Measurements from ENCODE around the gene IFNA8. TPM values are rescaled to one million over a fixed set of nuclear protein-coding genes. Genes with fewer than 3 reads are reported as not detected.

IFNA8 gene
- total RNA-seq, 6 experiments from 2014 or later: not detected

GRCh38 chr9:21413624-21414023, 4.7 kb downstream of the IFNA8 start:
- Mint-ChIP-seq H3K4me3 (no peak overlapping the region), H3K27ac (no peak overlapping the region), H3K9me3 (no peaks in the 10 kb centered on the region), H3K4me1 (ENCODE audit: low read depth) (peaks cover 11% of the 10 kb centered on the region), H3K36me3 (ENCODE audit: low read depth) (no peaks in the 10 kb centered on the region), H3K27me3 (ENCODE audit: insufficient read depth) (peaks cover 30% of the 10 kb centered on the region)
- no peak for DNase-seq
- TF ChIP-seq CTCF (IDR thresholded peaks at IDR 0.05): peak; percentile 51

GRCh38 chr9:21414220-21414940, 5.5 kb downstream of the IFNA8 start:
- Mint-ChIP-seq H3K27me3 (ENCODE audit: insufficient read depth) (peaks cover 25% of the 10 kb centered on the region), H3K4me3 (no peak overlapping the region), H3K9me3 (no peaks in the 10 kb centered on the region), H3K27ac (no peak overlapping the region), H3K4me1 (ENCODE audit: low read depth) (peaks cover 11% of the 10 kb centered on the region), H3K36me3 (ENCODE audit: low read depth) (no peaks in the 10 kb centered on the region)
- no peak for DNase-seq
- no peak for TF ChIP-seq CTCF (IDR thresholded peaks at IDR 0.05)

- TF ChIP-seq CTCF (IDR thresholded peaks at IDR 0.05): no peak
- Mint-ChIP-seq H3K36me3 (ENCODE audit: low read depth) (no peaks in the 10 kb centered on the region), H3K4me1 (ENCODE audit: low read depth) (peaks cover 17% of the 10 kb centered on the region), H3K27ac (no peak overlapping the region), H3K4me3 (no peak overlapping the region), H3K27me3 (ENCODE audit: insufficient read depth) (peaks cover 21% of the 10 kb centered on the region), H3K9me3 (no peaks in the 10 kb centered on the region)
- DNase-seq: no peak
Measured at GRCh38 chr9:21415493-21416267, 6.8 kb downstream of the IFNA8 start.

GRCh38 chr9:21428235-21428634, 19.3 kb downstream of the IFNA8 start:
- Mint-ChIP-seq H3K27me3 (ENCODE audit: insufficient read depth) (peaks cover 28% of the 10 kb centered on the region), H3K36me3 (ENCODE audit: low read depth) (no peaks in the 10 kb centered on the region), H3K9me3 (no peaks in the 10 kb centered on the region), H3K4me3 (no peak overlapping the region), H3K4me1 (ENCODE audit: low read depth) (no peaks in the 10 kb centered on the region), H3K27ac (no peak overlapping the region)
- DNase-seq: no peak
- no peak for TF ChIP-seq CTCF (IDR thresholded peaks at IDR 0.05)

GRCh38 chr9:21429191-21429590, 20.3 kb downstream of the IFNA8 start:
- Mint-ChIP-seq H3K4me3 (no peak overlapping the region), H3K9me3 (no peaks in the 10 kb centered on the region), H3K36me3 (ENCODE audit: low read depth) (no peaks in the 10 kb centered on the region), H3K27me3 (ENCODE audit: insufficient read depth) (peaks cover 25% of the 10 kb centered on the region), H3K4me1 (ENCODE audit: low read depth) (no peaks in the 10 kb centered on the region), H3K27ac (no peak overlapping the region)
- TF ChIP-seq CTCF (IDR thresholded peaks at IDR 0.05): no peak
- DNase-seq: no peak
